Activated CD4-positive, alpha-beta T cell treated with anti-CD3 and anti-CD28 coated beads for 24 hours (primary cell): ENCODE results near the gene COL7A1.

Experiments
- DNase-seq, 2 donors: peaks; one replicate each; pipeline ENCODE4 v3.0.0-alpha.2; 2020; ENCODE audit warnings: low read depth in 2 of 2

Gene COL7A1

GRCh38 chr3:48591886-48592518 lies 3.1 kb downstream of the COL7A1 start:
- DNase-seq = no peak

DNA sequence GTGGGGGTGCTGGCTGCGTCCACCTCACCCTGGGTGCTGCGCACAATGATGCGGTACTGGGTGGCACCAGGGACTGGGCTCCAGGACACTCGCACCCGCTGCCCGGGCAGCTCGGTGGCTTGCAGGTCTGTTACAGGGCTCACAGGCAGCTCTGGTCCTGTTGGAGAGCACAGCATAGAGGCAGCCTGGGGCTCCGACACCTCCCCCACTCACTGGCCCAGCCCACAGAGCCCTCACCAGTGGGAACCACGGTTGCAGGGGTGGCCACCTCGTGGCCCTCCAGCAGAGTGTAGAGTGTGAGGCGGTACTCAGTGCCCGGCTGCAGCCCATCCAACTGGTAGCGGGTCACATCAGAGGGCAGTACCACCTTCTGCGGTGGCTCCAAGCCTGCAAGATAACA lies 3.7 kb downstream of the COL7A1 start:
- no peak for DNase-seq

- DNase-seq = no peak
These were observed 6.9 kb downstream of the COL7A1 start for GRCh38 chr3:48588230-48588629.

GRCh38 chr3:48587686-48588085 lies 7.4 kb downstream of the COL7A1 start:
- DNase-seq = no peak

DNA sequence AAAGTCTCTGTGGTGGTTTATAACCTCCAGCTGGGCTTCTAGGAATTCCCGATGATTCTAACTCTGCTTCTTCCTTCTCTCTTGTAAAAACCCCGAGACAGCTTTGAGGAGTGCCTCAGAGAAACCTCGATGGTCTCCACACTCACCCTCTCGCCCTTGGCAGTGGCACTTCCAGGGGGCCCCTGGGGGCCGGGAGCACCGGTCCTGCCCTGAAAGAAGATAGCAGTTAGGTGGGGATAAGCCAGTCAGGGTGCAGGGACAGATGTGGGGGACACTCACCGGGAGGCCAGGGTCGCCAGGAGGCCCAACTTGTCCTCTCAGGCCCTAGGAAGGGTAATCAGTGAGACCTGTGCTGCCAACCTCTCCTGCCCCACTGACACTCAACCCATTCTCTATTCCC lies 9.7 kb downstream of the COL7A1 start:
- no peak for DNase-seq

- DNase-seq = no peak
These were observed 10.3 kb downstream of the COL7A1 start for GRCh38 chr3:48584836-48585235.

- DNase-seq = no peak
These were observed 13.3 kb downstream of the COL7A1 start for GRCh38 chr3:48581621-48582481.

- DNase-seq = no peak
These were observed 18.5 kb downstream of the COL7A1 start for GRCh38 chr3:48576647-48577046.

DNA sequence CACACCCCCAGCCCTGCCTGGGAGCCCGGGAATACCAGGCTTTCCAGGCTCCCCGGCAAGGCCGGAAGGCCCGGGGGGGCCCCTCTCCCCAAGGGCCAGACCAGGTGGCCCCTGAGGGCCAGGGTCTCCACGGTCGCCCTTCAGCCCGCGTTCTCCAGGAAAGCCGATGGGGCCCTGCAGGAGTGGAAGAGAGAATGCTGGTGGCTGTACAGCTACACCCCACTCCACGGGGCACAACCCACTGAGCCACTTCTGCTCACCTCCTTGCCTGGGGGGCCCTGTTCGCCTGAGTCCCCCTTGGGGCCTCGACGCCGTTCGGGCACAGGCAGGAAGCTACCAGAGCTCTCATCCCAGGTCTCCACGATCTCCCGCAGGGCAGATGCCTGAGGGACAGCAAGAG lies 19.8 kb downstream of the COL7A1 start:
- no peak for DNase-seq

GRCh38 chr3:48573973-48574585 lies 21.1 kb downstream of the COL7A1 start:
- no peak for DNase-seq

GRCh38 chr3:48572517-48572916 lies 22.6 kb downstream of the COL7A1 start:
- no peak for DNase-seq

GRCh38 chr3:48571938-48572337 lies 23.2 kb downstream of the COL7A1 start:
- no peak for DNase-seq

DNA sequence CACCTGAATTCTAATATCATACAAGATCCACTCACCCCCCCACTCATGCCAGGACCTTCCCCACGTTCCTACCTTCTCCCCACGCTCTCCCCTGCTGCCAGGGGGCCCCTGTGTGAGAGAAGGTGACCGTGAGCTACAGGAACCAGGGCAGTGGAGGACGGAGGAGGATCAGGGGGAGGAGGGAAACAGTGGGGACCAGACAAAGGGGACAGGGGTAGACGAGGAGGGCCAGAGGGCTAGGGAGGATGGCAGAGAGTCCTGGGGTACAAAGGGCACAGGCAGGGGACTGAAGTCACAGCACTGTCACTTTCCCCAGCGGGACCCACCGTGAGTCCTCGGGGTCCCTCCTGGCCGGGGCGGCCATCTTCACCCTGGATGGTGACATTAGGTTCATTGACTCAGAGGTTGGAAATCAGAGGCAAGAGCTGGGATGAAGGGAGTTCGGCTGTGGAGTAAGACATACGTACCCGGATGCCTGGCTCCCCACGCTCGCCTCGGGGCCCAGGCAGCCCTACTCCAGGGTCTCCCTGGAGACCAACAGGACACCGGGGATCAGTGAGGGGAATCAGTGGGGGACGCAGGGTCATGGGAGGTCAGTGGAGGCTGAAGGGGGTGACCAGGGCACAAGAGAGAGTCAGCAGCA lies 25.2 kb downstream of the COL7A1 start:
- DNase-seq = no peak

GRCh38 chr3:48569400-48569799 lies 25.7 kb downstream of the COL7A1 start:
- DNase-seq = no peak

- DNase-seq = no peak
These were observed 26.7 kb downstream of the COL7A1 start for GRCh38 chr3:48568476-48568875.

- DNase-seq = no peak
These were observed 27.6 kb downstream of the COL7A1 start for GRCh38 chr3:48567500-48567899.

DNA sequence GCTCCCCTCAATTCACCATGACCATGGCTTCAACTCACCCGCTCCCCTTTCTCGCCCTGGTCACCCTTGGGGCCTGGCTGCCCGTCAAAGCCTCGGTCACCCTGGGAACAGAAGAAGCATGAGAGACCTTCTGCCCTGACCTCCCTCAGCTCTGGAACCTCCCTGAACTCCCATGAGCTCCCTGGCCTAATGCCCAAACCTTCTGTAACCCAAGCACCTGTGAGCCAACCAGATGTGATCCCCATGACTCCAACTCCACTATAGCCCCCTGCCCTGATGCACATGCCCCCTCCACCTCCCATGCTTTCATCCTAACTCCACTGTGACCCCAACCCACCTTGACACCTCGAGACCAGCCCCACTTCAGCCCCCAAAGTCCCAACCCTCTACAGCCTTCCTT lies 28.0 kb downstream of the COL7A1 start:
- no peak for DNase-seq

DNA sequence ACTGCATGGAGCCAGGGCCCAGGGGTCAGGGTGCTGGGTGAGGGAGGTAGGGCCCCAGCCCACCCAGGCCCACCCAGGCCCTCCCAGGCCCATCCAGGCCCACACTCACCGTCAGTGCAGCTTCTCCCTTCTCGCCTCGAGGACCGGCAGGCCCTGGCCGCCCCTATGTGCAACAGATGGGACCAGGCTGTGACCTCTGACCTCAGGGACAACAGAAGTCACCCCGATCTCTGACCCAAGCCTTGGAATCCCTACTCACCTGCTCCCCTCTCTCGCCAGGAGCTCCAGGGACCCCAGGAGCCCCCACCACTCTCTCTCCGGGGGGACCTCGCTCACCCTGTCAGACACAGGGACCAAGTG lies 28.7 kb downstream of the COL7A1 start:
- DNase-seq = no peak

DNA sequence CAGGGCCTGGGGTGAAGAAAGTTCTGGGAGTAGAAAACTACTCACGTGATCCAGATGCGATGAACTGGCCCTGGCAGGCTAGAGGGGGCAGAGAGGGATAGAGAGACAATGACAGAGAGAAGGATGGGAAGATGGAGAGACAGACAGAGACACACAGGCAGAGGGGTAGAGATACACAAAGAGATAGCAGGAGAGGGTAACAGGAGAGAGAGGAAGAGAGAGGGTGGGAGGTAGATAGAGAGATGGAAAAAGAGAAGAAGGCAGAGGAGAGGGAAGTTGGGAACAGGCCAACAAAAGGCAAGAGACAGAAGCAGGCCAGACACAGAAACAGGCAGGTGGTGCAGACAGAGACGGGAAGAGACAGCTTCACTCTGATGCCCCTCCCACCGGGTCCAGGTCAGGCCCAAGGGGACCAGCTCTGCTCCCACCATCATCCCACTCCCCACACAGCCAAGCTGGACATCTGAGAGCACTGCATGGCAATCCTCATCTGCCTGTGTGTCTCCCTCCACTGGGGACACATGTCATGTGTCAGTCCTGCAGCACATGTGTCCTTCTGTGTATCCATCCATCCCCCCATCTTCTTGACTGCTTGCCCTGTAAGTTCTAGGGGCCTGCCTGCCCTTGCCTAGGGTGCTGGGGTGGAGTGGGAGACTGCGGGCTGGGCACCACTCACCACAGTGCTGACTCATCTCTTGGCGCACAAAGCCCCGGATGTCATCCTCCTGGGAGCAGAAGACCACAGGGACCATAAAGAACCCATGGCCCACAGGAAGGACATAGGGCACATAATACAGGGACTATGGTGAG lies 29.3 kb downstream of the COL7A1 start:
- no peak for DNase-seq

GRCh38 chr3:48565186-48565585 lies 29.9 kb downstream of the COL7A1 start:
- DNase-seq = no peak

DNA sequence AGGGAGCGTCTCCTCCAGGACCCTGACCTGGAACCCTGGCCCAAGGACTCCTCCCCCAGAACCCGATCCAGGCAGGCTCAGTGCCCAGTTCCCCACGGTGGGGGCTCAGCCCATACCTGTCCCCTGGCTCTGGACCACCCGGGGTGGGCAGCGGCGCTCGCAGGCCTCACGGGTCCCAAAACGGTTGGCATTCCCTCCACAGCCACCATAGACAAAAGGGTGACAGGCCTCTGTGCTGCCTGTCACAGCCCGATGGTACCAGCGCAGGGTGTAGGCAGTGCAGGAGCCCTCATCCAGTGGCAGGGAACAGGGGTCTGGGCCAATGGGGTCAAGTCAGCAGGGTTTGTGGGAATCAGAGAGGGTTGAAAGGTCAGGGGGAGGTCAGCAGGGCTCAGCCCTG lies 30.5 kb downstream of the COL7A1 start:
- DNase-seq = no peak

GRCh38 chr3:48564022-48564421 lies 31.1 kb downstream of the COL7A1 start:
- DNase-seq = no peak
